HCT116 (cell line): ENCODE measurements around the gene CEP70. TPM values are rescaled to one million over a fixed set of nuclear protein-coding genes. Genes with fewer than 3 reads are reported as not detected.

Experiments
- ATAC-seq: fragments of 200-7000 bp; cut with Tn5 transposase; 2 replicates; pipeline ENCODE4 v1.9.1; 2020; ENCODE audit warnings: mild to moderate bottlenecking, moderate library complexity
- BruUV-seq: library from RNA; stranded (reverse); fragments of 400-500 nt; replicated peaks from 2 replicates; lab custom pipeline; 2021; lab: Mats Ljungman, UMichigan
- CTCF ChIA-PET: fragments of 300-600 bp; sonication (Branson Sonifier 250); formaldehyde crosslinking; loops from one replicate; lab custom pipeline; 2021; ENCODE audit warnings: antibody characterized with exemption; lab: Charles Lee
- POLR2A ChIA-PET: fragments of 300-600, 350-600 bp; sonication (Branson Sonifier 250); formaldehyde crosslinking; loops from one replicate; lab custom pipeline; 2021; ENCODE audit warnings: antibody characterized with exemption; lab: Charles Lee
- RAD21 ChIA-PET, 2 experiments: fragments of 300-600 bp; sonication (Branson Sonifier 250); formaldehyde crosslinking; loops; one replicate each; lab custom pipeline; 2023; ENCODE audit warnings: low total read pairs in 2 of 2; ENCODE audit not compliant: uncharacterized antibody in 2 of 2, unreplicated experiment in 2 of 2, low non-redundant PET in 1 of 2; lab: Charles Lee
- DNase-seq: peaks from one replicate; pipeline ENCODE4 v3.0.0-alpha.2; 2010; ENCODE audit warnings: low read depth, low spot score
- H2AFZ ChIP-seq: fragments of 200-600 bp; shearing (Covaris generic), sonication (generic); 2 replicates; pipeline ENCODE4 v1.6.1; 2017; ENCODE audit warnings: low read depth, mixed run types, mixed read lengths, antibody characterized with exemption, low read length; ENCODE audit not compliant: poor library complexity, severe bottlenecking
- H3K27ac ChIP-seq: 2 replicates; pipeline ENCODE4 v1.5.1; 2012; ENCODE audit warnings: low read depth, low read length
- H3K27me3 ChIP-seq: fragments of 200-600 bp; sonication (generic); 2 replicates; pipeline ENCODE4 v1.6.1; 2016; ENCODE audit warnings: mixed run types, low read length, mixed read lengths; ENCODE audit not compliant: insufficient read depth
- H3K36me3 ChIP-seq, 2 experiments: fragments of 200-500 bp in 1 of 2; fragments of 200-600 bp in 1 of 2; sonication (Bioruptor generic) in 1 of 2; sonication (generic) in 1 of 2; 2 replicates each; pipeline versions ENCODE4 v1.5.1 to v1.6.1; 2014 to 2016; ENCODE audit warnings: low read length in 2 of 2, inconsistent platforms in 1 of 2, mixed read lengths in 1 of 2, mixed run types in 1 of 2; ENCODE audit not compliant: insufficient read depth in 2 of 2, control insufficient read depth in 1 of 2
- H3K4me1 ChIP-seq, 2 experiments: fragments of 200-600 bp in 1 of 2; sonication (generic) in 1 of 2; 2 replicates each; pipeline versions ENCODE4 v1.5.1 to v1.6.1; 2012 to 2017; ENCODE audit warnings: low read length in 2 of 2, inconsistent platforms in 1 of 2, mild to moderate bottlenecking in 1 of 2, mixed read lengths in 1 of 2, mixed run types in 1 of 2, moderate library complexity in 1 of 2; ENCODE audit not compliant: insufficient read depth in 2 of 2, control insufficient read depth in 1 of 2
- H3K4me2 ChIP-seq: fragments of 200-600 bp; sonication (generic); 2 replicates; pipeline ENCODE4 v1.6.1; 2017; ENCODE audit warnings: mixed run types, low read length, mixed read lengths
- H3K4me3 ChIP-seq, 2 experiments: fragments of 200-600 bp in 1 of 2; sonication (generic) in 1 of 2; replicated peaks in 1 of 2; 2 replicates each; pipeline ENCODE4 v1.5.1; 2011 to 2016; ENCODE audit warnings: low read length in 2 of 2, control low read depth in 1 of 2, low read depth in 1 of 2, mild to moderate bottlenecking in 1 of 2, mixed read lengths in 1 of 2, mixed run types in 1 of 2
- H3K79me2 ChIP-seq: fragments of 200-600 bp; sonication (generic); 2 replicates; pipeline ENCODE4 v1.6.1; 2017; ENCODE audit warnings: mild to moderate bottlenecking, mixed run types, low read length, moderate library complexity, mixed read lengths; ENCODE audit not compliant: insufficient read depth
- H3K9ac ChIP-seq: fragments of 200-600 bp; sonication (generic); 2 replicates; pipeline ENCODE4 v1.6.1; 2016; ENCODE audit warnings: low read length, mixed read lengths
- H3K9me2 ChIP-seq: fragments of 200-600 bp; sonication (generic), shearing (Covaris generic); 2 replicates; pipeline ENCODE4 v1.6.1; 2017; ENCODE audit warnings: mixed run types, mild to moderate bottlenecking, moderate library complexity; ENCODE audit not compliant: insufficient read depth
- H3K9me3 ChIP-seq, 2 experiments: fragments of 200-500 bp in 1 of 2; fragments of 200-600 bp in 1 of 2; sonication (Bioruptor generic) in 1 of 2; sonication (generic) in 1 of 2; 2 replicates each; pipeline ENCODE4 v1.6.1; 2014 to 2017; ENCODE audit warnings: low read length in 2 of 2, mixed read lengths in 2 of 2, inconsistent platforms in 1 of 2, low read depth in 1 of 2, mild to moderate bottlenecking in 1 of 2, mixed run types in 1 of 2, moderate library complexity in 1 of 2; ENCODE audit not compliant: control insufficient read depth in 1 of 2, insufficient read depth in 1 of 2
- H4K20me1 ChIP-seq: fragments of 200-600 bp; sonication (generic), shearing (Covaris generic); 2 replicates; pipeline ENCODE4 v1.6.1; 2017; ENCODE audit warnings: mixed run types, mild to moderate bottlenecking, moderate library complexity; ENCODE audit not compliant: insufficient read depth
- ATF3 ChIP-seq: IDR thresholded peaks from 2 replicates; pipeline ENCODE4 v1.6.1; 2012
- CBX3 ChIP-seq: IDR thresholded peaks from 2 replicates; pipeline ENCODE4 v1.6.1; 2012; ENCODE audit warnings: low read depth
- CTCF ChIP-seq, 3 experiments: fragments of 200-600 bp in 1 of 3; sonication (generic) in 1 of 3; IDR thresholded peaks in 2 of 3; conservative IDR thresholded peaks in 1 of 3; 2 replicates each; pipeline ENCODE4 v1.5.1; 2012 to 2017; ENCODE audit warnings: low read depth in 2 of 3, low read length in 2 of 3, antibody characterized with exemption in 1 of 3, borderline replicate concordance in 1 of 3, control low read depth in 1 of 3, mild to moderate bottlenecking in 1 of 3, mixed read lengths in 1 of 3, mixed run types in 1 of 3, moderate library complexity in 1 of 3; ENCODE audit not compliant: insufficient read depth in 1 of 3
- ELF1 ChIP-seq: IDR thresholded peaks from 2 replicates; pipeline ENCODE4 v1.6.1; 2012; ENCODE audit warnings: low read depth, borderline replicate concordance
- EZH2 ChIP-seq: fragments of 200-600 bp; sonication (generic); IDR thresholded peaks from 2 replicates; pipeline ENCODE4 v1.6.1; 2017; ENCODE audit warnings: antibody characterized with exemption, mixed run types
- EZH2phosphoT487 ChIP-seq: fragments of 200-600 bp; IDR thresholded peaks from 2 replicates; pipeline ENCODE4 v1.6.1; 2018; ENCODE audit warnings: antibody characterized with exemption, borderline replicate concordance
- FOSL1 ChIP-seq: IDR thresholded peaks from 2 replicates; pipeline ENCODE4 v1.6.1; 2012; ENCODE audit warnings: low read depth
- MAX ChIP-seq: IDR thresholded peaks from 2 replicates; pipeline ENCODE4 v1.6.1; 2012
- POLR2A ChIP-seq: IDR thresholded peaks from 2 replicates; pipeline ENCODE4 v1.7.0; 2011; ENCODE audit warnings: borderline replicate concordance; ENCODE audit not compliant: insufficient read depth, insufficient read length; ENCODE audit errors: extremely low read depth
- REST ChIP-seq: IDR thresholded peaks from 2 replicates; pipeline ENCODE4 v1.6.1; 2012; ENCODE audit warnings: low read depth
- SIN3A ChIP-seq: IDR thresholded peaks from 2 replicates; pipeline ENCODE4 v1.6.1; 2012; ENCODE audit warnings: low read depth
- SRF ChIP-seq: IDR thresholded peaks from 2 replicates; pipeline ENCODE4 v1.6.1; 2012; ENCODE audit warnings: low read depth
- TCF7L2 ChIP-seq: IDR thresholded peaks from 2 replicates; pipeline ENCODE4 v1.7.0; 2011; ENCODE audit warnings: borderline replicate concordance, inconsistent platforms; ENCODE audit not compliant: insufficient read depth, insufficient read length; ENCODE audit errors: extremely low read depth
- ZBTB33 ChIP-seq: IDR thresholded peaks from 2 replicates; pipeline ENCODE4 v1.6.1; 2011; ENCODE audit warnings: mild to moderate bottlenecking, low read length, moderate library complexity; ENCODE audit not compliant: insufficient replicate concordance; ENCODE audit errors: extremely low read depth
- ZNF274 ChIP-seq: fragments of 200-500 bp; sonication (Bioruptor generic); IDR thresholded peaks from 2 replicates; pipeline ENCODE4 v1.6.1; 2014; ENCODE audit warnings: mild to moderate bottlenecking, low read depth, low read length, inconsistent platforms
- intact Hi-C: fragments of 100-400 bp; cut with micrococcal nuclease; formaldehyde crosslinking; loops from 2 replicates; pipeline ENCODE4 v1.10.0; 2022
- total RNA-seq: library from RNA; stranded (reverse); gene quantifications from one replicate; pipeline ENCODE4 v1.2.1, GENCODE V29; 2021; ENCODE audit not compliant: unreplicated experiment

CEP70 gene
- total RNA-seq, 1 experiment from 2014 or later: 38.7 TPM

GRCh38 chr3:138507524-138507923 lies 86.5 kb downstream of the CEP70 start:
- Histone ChIP-seq H3K79me2 (no peaks in the 10 kb centered on the region), H3K9ac (no peak overlapping the region), H3K9me2 (no peaks in the 10 kb centered on the region), H3K36me3 (peaks cover 0 to 2% of the 10 kb centered on the region in 2 experiments; a peak in 1 of 4 replicates), H3K9me3 (no peaks in the 10 kb centered on the region), H2AFZ (no peak overlapping the region), H4K20me1 (no peaks in the 10 kb centered on the region), H3K4me1 (no peaks in the 10 kb centered on the region), H3K4me2 (no peak overlapping the region), H3K27me3 (no peaks in the 10 kb centered on the region), H3K4me3 (no peak overlapping the region), H3K27ac (no peak overlapping the region)
- intact Hi-C loops: no loop called here
- ChIA-PET POLR2A (no interaction called here), CTCF (no interaction called here), RAD21 (no interaction called here)
- no TSS peak for BruUV-seq
- ATAC-seq: no peak
- DNase-seq: no peak
- TF ChIP-seq EZH2 (no peak), SIN3A (no peak), CTCF (IDR thresholded peaks at IDR 0.05 in 2 of 3, conservative IDR thresholded peaks at IDR 0.05 in 1 of 3; ENCODE audit: borderline replicate concordance in 1 of 3, insufficient read depth in 1 of 3, low read depth in 2 of 3, low read length in 2 of 3) (no peak), POLR2A (no peak), SRF (no peak), ZNF274 (no peak), ELF1 (no peak), ATF3 (no peak), TCF7L2 (no peak), EZH2phosphoT487 (no peak), FOSL1 (no peak), ZBTB33 (no peak), MAX (no peak), CBX3 (no peak), REST (no peak)
